ENCODE measurements around the gene PLCH1.
A peak's percentile ranks its signal among the peaks of the same experiment; 100 is the strongest.
"Not testable (repeated sequence)": the region's sequence is repeated elsewhere in the genome, so short reads cannot be mapped to it uniquely, and the experiment has no call there.

Gene PLCH1

GRCh38 chr3:155404486-155404885 lies 340.4 kb downstream of the PLCH1 start:
- no peaks in the 10 kb centered on the region for H3K9me3 ChIP-seq (replicated peaks; ENCODE audit: low read length)
- no peak overlapping the region for H3K4me2 ChIP-seq (ENCODE audit: low read length)

GRCh38 chr3:155402656-155403055 lies 342.2 kb downstream of the PLCH1 start:
- H3K9ac ChIP-seq (ENCODE audit: low read depth, low read length) = no peak overlapping the region
- H3K4me1 ChIP-seq (ENCODE audit: control insufficient read depth, insufficient read depth, low read length) = peaks cover 19% of the 10 kb centered on the region
- H3K9me3 ChIP-seq (replicated peaks; ENCODE audit: low read length) = no peaks in the 10 kb centered on the region
- H3K4me3 ChIP-seq (ENCODE audit: low read length) = no peak overlapping the region
- H3K27me3 ChIP-seq (ENCODE audit: control insufficient read depth, insufficient read depth, low read length) = no peaks in the 10 kb centered on the region
- H3K36me3 ChIP-seq (ENCODE audit: insufficient read depth, low read length) = no peaks in the 10 kb centered on the region
- H3K4me2 ChIP-seq (ENCODE audit: low read length) = no peak overlapping the region

More at GRCh38 chr3:155404486-155404885, 340.4 kb downstream of the PLCH1 start:
- H3K4me3 ChIP-seq (ENCODE audit: low read length) = no peak overlapping the region
- no peaks in the 10 kb centered on the region for H3K36me3 ChIP-seq (ENCODE audit: insufficient read depth, low read length)
- peaks cover 20% of the 10 kb centered on the region for H3K4me1 ChIP-seq (ENCODE audit: control insufficient read depth, insufficient read depth, low read length)
- H3K27me3 ChIP-seq (ENCODE audit: control insufficient read depth, insufficient read depth, low read length) = no peaks in the 10 kb centered on the region
- H3K9ac ChIP-seq (ENCODE audit: low read depth, low read length) = no peak overlapping the region

GRCh38 chr3:155398046-155398445 lies 346.8 kb downstream of the PLCH1 start:
- Histone ChIP-seq H3K36me3 (ENCODE audit: insufficient read depth, low read length) (no peaks in the 10 kb centered on the region), H3K4me3 (ENCODE audit: low read length) (no peak overlapping the region), H3K9ac (ENCODE audit: low read depth, low read length) (no peak overlapping the region), H3K4me1 (ENCODE audit: control insufficient read depth, insufficient read depth, low read length) (peaks cover 12% of the 10 kb centered on the region), H3K27me3 (ENCODE audit: control insufficient read depth, insufficient read depth, low read length) (no peaks in the 10 kb centered on the region), H3K9me3 (replicated peaks; ENCODE audit: low read length) (no peaks in the 10 kb centered on the region), H3K4me2 (ENCODE audit: low read length) (no peak overlapping the region)

DNA sequence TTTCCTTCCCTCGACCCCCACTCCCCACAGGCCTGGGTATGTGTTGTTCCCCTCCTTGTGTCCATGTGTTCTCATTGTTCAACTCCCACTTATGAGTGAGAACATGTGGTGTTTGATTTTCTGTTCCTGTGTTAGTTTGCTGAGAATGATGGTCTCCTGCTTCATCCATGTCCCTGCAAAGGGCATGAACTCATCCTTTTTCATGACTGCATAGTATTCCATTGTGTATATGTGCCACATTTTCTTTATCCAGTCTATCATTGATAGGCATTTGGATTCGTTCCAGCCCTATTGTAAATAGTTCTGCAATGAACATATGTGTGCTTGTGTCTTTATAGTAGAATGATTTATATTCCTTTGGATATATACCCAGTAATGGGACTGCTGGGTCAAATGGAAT lies 350.0 kb downstream of the PLCH1 start:
- not testable (repeated sequence) for H3K27me3 ChIP-seq (ENCODE audit: control insufficient read depth, insufficient read depth, low read length); H3K36me3 ChIP-seq (ENCODE audit: insufficient read depth, low read length); H3K9ac ChIP-seq (ENCODE audit: low read depth, low read length); H3K4me2 ChIP-seq (ENCODE audit: low read length); H3K4me3 ChIP-seq (ENCODE audit: low read length); H3K9me3 ChIP-seq (replicated peaks; ENCODE audit: low read length)
- H3K4me1 ChIP-seq (ENCODE audit: control insufficient read depth, insufficient read depth, low read length) = peaks cover 24% of the 10 kb centered on the region

GRCh38 chr3:155394240-155394639 lies 350.6 kb downstream of the PLCH1 start:
- H3K4me3 ChIP-seq (ENCODE audit: low read length) = no peak overlapping the region
- no peaks in the 10 kb centered on the region for H3K9me3 ChIP-seq (replicated peaks; ENCODE audit: low read length)
- no peak overlapping the region for H3K4me2 ChIP-seq (ENCODE audit: low read length)
- H3K4me1 ChIP-seq (ENCODE audit: control insufficient read depth, insufficient read depth, low read length) = peaks cover 24% of the 10 kb centered on the region
- H3K36me3 ChIP-seq (ENCODE audit: insufficient read depth, low read length) = no peaks in the 10 kb centered on the region
- H3K27me3 ChIP-seq (ENCODE audit: control insufficient read depth, insufficient read depth, low read length) = no peaks in the 10 kb centered on the region
- no peak overlapping the region for H3K9ac ChIP-seq (ENCODE audit: low read depth, low read length)

DNA sequence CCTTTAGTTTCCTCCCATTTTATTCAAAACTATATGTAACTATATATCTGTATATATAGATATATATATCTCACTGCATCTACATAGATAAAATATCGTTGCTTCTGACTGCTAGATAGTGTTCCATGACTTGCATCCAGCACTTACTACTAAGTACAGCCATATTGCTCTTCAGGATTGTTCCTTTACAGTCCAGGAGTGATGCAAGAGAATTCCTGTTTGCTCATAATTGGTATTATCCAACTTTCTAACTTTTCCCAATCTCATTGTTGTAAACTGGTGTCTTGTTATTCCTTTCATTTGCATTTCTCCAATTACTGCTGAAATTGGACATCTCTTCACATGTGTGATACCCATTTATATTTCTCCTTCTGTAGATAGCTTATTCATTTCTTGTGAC lies 351.6 kb downstream of the PLCH1 start:
- Histone ChIP-seq H3K27me3 (ENCODE audit: control insufficient read depth, insufficient read depth, low read length) (no peaks in the 10 kb centered on the region), H3K4me2 (ENCODE audit: low read length) (no peak overlapping the region), H3K4me1 (ENCODE audit: control insufficient read depth, insufficient read depth, low read length) (peaks cover 24% of the 10 kb centered on the region), H3K36me3 (ENCODE audit: insufficient read depth, low read length) (no peaks in the 10 kb centered on the region), H3K4me3 (ENCODE audit: low read length) (no peak overlapping the region), H3K9me3 (replicated peaks; ENCODE audit: low read length) (no peaks in the 10 kb centered on the region), H3K9ac (ENCODE audit: low read depth, low read length) (no peak overlapping the region)

DNA sequence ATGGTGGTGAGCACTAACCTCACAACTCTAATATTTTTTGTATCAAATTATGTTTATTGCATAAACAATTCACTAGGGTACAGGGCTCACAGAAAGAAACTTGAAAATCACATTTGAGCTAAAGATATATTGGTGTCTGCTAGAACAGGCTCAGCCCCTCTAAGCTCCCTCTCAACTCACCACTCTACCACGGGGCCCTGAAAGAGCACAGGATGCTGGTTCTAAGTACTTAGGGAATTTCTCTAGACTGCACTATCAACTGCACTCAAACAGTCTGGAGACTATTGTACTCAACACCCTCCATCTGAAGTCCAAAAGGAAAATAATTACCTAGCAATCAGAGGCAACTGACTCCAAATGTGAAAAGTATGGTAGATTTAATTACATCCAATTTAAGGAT lies 352.7 kb downstream of the PLCH1 start:
- H3K9ac ChIP-seq (ENCODE audit: low read depth, low read length) = peak overlapping the region; percentile 40
- H3K4me2 ChIP-seq (ENCODE audit: low read length) = peak overlapping the region; percentile 38
- H3K27me3 ChIP-seq (ENCODE audit: control insufficient read depth, insufficient read depth, low read length) = no peaks in the 10 kb centered on the region
- H3K4me1 ChIP-seq (ENCODE audit: control insufficient read depth, insufficient read depth, low read length) = peaks cover 24% of the 10 kb centered on the region
- H3K4me3 ChIP-seq (ENCODE audit: low read length) = no peak overlapping the region
- H3K9me3 ChIP-seq (replicated peaks; ENCODE audit: low read length) = no peaks in the 10 kb centered on the region
- no peaks in the 10 kb centered on the region for H3K36me3 ChIP-seq (ENCODE audit: insufficient read depth, low read length)

DNA sequence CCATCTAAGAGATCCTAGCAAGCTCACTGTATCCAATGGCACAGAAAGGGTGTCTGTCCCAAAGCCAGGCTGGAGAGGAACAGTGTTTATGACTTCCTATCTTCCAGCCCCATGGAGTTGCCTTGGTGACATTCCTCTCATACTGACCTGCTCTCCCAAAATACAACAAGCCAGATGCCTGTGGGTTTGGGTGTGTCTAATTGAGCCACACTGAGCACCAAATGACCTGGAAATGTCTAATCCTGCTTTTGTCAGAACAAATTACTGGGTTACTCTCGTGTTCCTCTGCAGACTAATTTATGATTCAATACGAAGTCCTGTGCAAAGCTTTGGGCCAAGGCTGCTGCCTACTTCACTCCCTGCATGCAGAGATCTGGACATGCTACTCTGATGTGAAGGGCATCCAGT lies 353.3 kb downstream of the PLCH1 start:
- Histone ChIP-seq H3K36me3 (ENCODE audit: insufficient read depth, low read length) (no peaks in the 10 kb centered on the region), H3K4me1 (ENCODE audit: control insufficient read depth, insufficient read depth, low read length) (peaks cover 24% of the 10 kb centered on the region), H3K9ac (ENCODE audit: low read depth, low read length) (peak overlapping the region; percentile 51), H3K4me3 (ENCODE audit: low read length) (no peak overlapping the region), H3K9me3 (replicated peaks; ENCODE audit: low read length) (no peaks in the 10 kb centered on the region), H3K27me3 (ENCODE audit: control insufficient read depth, insufficient read depth, low read length) (no peaks in the 10 kb centered on the region), H3K4me2 (ENCODE audit: low read length) (peak overlapping the region; percentile 38)

GRCh38 chr3:155391104-155391503 lies 353.8 kb downstream of the PLCH1 start:
- Histone ChIP-seq H3K4me2 (ENCODE audit: low read length) (peak overlapping the region; percentile 38), H3K9me3 (replicated peaks; ENCODE audit: low read length) (no peaks in the 10 kb centered on the region), H3K9ac (ENCODE audit: low read depth, low read length) (peak overlapping the region; percentile 51), H3K4me1 (ENCODE audit: control insufficient read depth, insufficient read depth, low read length) (peaks cover 24% of the 10 kb centered on the region), H3K36me3 (ENCODE audit: insufficient read depth, low read length) (no peaks in the 10 kb centered on the region), H3K27me3 (ENCODE audit: control insufficient read depth, insufficient read depth, low read length) (no peaks in the 10 kb centered on the region), H3K4me3 (ENCODE audit: low read length) (no peak overlapping the region)

- H3K4me1 ChIP-seq (ENCODE audit: control insufficient read depth, insufficient read depth, low read length) = peaks cover 24% of the 10 kb centered on the region
- peak overlapping the region; percentile 51 for H3K9ac ChIP-seq (ENCODE audit: low read depth, low read length)
- H3K36me3 ChIP-seq (ENCODE audit: insufficient read depth, low read length) = no peaks in the 10 kb centered on the region
- H3K4me2 ChIP-seq (ENCODE audit: low read length) = no peak overlapping the region
- no peaks in the 10 kb centered on the region for H3K27me3 ChIP-seq (ENCODE audit: control insufficient read depth, insufficient read depth, low read length)
- no peaks in the 10 kb centered on the region for H3K9me3 ChIP-seq (replicated peaks; ENCODE audit: low read length)
- H3K4me3 ChIP-seq (ENCODE audit: low read length) = no peak overlapping the region
These were observed 354.5 kb downstream of the PLCH1 start for GRCh38 chr3:155390351-155390750.

DNA sequence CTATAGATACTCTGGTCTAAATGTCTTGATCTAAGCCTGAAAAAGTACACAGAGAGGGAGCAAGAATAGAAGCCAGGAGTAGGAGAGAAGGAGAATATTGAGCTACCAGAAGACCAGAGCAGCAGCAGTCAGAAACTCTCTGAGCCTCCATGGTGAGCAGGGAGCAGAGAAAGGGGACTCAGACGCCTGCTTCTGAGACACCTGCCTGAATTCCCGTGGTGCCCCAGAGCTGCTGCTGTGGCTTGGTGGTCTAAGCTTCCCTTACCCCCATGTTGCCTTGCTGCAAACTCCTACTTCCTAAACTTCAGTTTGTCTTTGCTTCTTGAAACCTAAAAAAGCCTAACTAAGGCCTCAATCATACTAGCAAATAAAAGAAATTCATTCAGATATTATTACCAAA lies 356.5 kb downstream of the PLCH1 start:
- Histone ChIP-seq H3K27me3 (ENCODE audit: control insufficient read depth, insufficient read depth, low read length) (no peaks in the 10 kb centered on the region), H3K9ac (ENCODE audit: low read depth, low read length) (no peak overlapping the region), H3K4me3 (ENCODE audit: low read length) (no peak overlapping the region), H3K9me3 (replicated peaks; ENCODE audit: low read length) (no peaks in the 10 kb centered on the region), H3K4me2 (ENCODE audit: low read length) (no peak overlapping the region), H3K4me1 (ENCODE audit: control insufficient read depth, insufficient read depth, low read length) (peaks cover 24% of the 10 kb centered on the region), H3K36me3 (ENCODE audit: insufficient read depth, low read length) (no peaks in the 10 kb centered on the region)

- Histone ChIP-seq H3K9me3 (replicated peaks; ENCODE audit: low read length) (no peaks in the 10 kb centered on the region), H3K4me1 (ENCODE audit: control insufficient read depth, insufficient read depth, low read length) (peaks cover 24% of the 10 kb centered on the region), H3K27me3 (ENCODE audit: control insufficient read depth, insufficient read depth, low read length) (no peaks in the 10 kb centered on the region), H3K9ac (ENCODE audit: low read depth, low read length) (no peak overlapping the region), H3K4me3 (ENCODE audit: low read length) (no peak overlapping the region), H3K36me3 (ENCODE audit: insufficient read depth, low read length) (no peaks in the 10 kb centered on the region), H3K4me2 (ENCODE audit: low read length) (no peak overlapping the region)
These were observed 357.3 kb downstream of the PLCH1 start for GRCh38 chr3:155387571-155387970.

All from skeletal muscle satellite cell (primary cell).